PC-3 (cell line): Measurements from ENCODE around the gene MS4A18.

Experiments used
- EZH2 ChIP-seq: fragments of 300-600 bp; sonication (generic); IDR thresholded peaks from one replicate; pipeline ENCODE4 v1.6.1; 2017; ENCODE audit warnings: antibody characterized with exemption, mild to moderate bottlenecking, low read length; ENCODE audit not compliant: unreplicated experiment
- TF ChIP-seq, protein P1 (sequence below): fragments of 300-600 bp; sonication (generic); conservative IDR thresholded peaks from 2 replicates; pipeline ENCODE4 v1.5.1; 2017; ENCODE audit warnings: antibody characterized with exemption, low read depth, mild to moderate bottlenecking, low read length

DNA sequence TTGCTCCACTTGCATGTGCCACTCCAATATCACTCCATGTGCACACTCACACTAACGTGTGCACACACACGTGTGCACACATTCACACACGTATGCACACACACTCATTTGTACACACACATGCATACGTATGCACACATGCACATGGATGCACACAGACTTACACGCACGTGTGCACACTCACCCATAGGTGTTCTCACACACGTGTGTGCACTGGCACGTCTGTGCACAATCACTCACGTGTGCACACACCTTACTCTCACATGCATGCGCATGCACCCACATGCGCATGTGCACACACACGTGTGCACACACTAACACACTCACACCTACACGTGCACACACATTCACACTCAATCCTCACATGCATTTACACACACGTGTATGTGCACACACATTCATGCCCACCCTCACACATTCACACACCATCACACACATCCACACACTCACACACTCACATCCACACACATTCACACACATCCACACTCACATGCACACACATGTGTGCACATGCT is 22.9 kb downstream of the MS4A18 start:
- TF ChIP-seq, protein P1, sequence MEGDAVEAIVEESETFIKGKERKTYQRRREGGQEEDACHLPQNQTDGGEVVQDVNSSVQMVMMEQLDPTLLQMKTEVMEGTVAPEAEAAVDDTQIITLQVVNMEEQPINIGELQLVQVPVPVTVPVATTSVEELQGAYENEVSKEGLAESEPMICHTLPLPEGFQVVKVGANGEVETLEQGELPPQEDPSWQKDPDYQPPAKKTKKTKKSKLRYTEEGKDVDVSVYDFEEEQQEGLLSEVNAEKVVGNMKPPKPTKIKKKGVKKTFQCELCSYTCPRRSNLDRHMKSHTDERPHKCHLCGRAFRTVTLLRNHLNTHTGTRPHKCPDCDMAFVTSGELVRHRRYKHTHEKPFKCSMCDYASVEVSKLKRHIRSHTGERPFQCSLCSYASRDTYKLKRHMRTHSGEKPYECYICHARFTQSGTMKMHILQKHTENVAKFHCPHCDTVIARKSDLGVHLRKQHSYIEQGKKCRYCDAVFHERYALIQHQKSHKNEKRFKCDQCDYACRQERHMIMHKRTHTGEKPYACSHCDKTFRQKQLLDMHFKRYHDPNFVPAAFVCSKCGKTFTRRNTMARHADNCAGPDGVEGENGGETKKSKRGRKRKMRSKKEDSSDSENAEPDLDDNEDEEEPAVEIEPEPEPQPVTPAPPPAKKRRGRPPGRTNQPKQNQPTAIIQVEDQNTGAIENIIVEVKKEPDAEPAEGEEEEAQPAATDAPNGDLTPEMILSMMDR: no peak
- no peak for TF ChIP-seq EZH2
